NCI-H1930 (cell line): ENCODE data around the gene ARF1.

Experiments
- DNase-seq, 2 experiments: peaks; one replicate each; lab custom pipeline; 2025; lab: John Stamatoyannopoulos, UW

The ARF1 gene

DNA sequence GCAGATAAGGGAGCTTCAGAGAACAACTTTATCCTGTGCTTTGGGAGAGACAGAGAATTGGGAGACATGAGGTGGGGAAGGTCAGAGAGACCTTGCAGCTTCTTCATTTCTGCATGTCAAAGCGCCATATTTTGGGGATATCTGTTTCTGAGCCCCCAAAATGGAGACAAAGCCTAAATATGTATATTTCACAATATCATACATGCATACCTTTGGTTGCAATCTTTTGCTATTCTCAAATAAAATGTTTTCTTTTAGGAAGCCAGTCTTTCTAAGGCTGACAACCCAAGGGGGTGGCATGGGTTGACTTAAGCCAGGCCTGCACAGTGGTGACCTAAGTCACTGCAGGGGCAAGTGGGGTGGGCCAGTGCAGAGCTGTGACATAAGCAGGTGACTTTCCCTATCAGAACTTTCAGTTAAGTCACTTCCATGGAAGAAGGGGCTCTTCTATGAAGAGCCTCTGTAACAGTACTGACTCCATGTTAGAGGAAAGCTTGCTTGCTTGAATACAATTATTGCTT, 40.5 kb downstream of the ARF1 start:
- no peak for DNase-seq

DNA sequence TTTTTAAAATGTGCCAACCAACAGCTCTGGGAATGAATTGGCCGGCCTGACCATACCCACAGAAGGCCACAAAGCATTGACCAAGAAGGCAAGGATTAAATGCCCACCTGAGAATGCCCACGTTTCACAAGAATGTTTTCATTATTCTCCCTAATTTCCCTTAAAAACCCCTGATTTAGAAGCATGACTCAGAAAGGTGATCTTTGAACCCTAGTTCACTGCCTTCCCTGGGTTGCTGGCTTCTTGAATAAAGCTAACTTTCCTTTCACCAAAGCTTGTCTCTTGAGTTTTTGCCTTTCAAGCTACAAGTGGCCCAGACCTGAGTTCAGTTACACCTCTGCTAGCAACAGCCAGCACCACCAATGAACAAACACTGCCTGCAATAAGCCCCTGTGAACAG, 41.0 kb downstream of the ARF1 start:
- DNase-seq, result no peak

DNA sequence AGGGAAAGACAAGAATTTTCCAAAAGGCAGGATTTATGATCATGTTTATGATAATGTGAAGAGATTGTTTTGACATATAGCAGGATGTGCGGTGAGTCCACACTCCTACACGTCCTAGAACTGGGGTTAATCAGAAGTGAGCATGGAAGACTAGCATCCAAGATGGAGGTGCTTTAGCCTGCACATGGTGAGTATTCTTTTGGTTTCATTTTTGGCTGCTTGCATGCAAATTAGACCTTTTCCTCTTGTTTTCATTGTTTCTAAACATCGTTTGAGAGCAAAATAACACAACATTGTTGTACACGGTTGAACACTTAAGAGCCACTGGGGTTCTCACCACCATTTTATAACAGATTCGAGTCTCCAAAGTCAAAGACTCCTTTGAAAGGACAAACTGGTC, 42.7 kb downstream of the ARF1 start:
- DNase-seq, result no peak

DNA sequence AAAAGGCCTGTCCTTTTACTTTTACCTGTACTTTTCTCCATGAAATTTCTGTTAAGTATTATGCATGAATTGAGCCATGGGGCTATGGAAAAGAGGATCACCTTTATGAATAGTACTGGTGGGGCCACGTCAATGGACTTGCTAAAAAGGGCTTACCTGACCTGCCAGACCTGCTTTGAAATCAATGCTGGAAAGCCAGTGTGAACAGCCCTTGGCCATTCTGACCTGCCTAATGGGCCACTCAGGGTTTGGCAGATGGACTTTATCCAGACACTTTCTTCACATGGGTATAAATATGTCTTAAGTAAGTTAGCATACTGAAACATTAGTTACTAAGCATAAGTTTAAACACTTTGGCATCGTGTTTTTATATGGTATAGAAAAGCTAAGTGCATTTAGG, 49.3 kb downstream of the ARF1 start:
- DNase-seq, result no peak

DNA sequence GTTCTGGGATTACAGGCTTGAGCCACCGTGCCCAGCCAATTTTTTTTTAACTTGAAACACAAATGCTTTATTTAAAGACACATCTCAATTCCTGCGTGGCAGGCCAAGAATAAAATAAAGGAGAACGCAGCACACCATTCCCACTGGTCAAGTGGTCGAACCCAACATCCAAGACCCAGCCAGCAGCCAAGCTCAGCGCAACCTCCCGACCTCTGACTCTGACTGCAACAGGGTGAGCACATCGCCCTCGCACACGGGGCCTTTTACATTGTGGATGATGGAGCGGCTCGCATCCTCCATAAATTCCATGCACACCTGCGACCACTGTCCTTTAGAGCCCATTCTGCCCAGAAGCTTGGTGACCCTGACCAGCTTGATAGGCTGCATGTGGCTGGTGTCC, 52.1 kb downstream of the ARF1 start:
- DNase-seq, result no peak

DNA sequence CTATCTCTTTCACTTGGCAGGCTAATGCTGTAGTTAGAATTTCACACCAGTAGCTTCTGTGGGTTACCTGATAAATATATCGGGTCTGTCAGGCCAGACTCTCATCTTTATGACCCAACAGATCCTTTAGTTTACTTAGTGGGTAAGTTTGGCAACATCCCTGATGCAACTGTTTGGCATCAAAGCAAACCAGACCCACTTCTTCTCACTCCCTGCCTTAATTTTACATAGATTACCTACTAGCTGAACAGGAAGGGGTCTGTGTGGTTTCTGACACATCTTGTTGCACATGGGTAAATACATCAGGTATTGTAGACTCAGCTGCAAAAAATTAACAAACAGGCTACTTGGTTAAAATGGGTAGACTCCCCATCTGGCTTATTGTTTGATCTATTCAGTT, 54.4 kb downstream of the ARF1 start:
- DNase-seq, result no peak

DNA sequence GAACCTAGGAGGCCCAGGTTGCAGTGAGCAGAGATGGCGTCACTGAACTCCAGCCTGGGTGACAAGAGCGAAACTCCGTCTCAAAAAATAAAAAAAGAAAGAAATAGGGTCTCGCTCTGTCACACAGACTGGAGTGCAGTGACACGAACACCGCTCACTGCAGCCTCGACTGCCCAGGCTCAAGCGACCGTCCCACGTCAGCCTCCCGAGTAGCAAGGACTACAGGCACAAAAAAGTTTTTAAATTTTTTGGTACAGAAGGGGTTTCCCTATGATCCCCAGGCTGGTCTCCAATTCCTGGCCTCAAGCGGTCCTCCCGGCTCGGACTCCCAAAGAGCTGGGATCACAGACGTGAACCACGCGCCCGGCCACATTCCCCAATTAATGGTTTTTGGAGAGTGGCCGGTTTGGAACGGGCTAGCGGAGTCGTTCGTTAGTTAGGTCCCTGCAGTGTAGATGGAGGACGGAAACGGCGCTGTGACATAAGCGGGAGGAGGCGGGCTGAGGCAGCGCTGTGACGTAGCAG, 57.0 kb downstream of the ARF1 start:
- no peak for DNase-seq

DNA sequence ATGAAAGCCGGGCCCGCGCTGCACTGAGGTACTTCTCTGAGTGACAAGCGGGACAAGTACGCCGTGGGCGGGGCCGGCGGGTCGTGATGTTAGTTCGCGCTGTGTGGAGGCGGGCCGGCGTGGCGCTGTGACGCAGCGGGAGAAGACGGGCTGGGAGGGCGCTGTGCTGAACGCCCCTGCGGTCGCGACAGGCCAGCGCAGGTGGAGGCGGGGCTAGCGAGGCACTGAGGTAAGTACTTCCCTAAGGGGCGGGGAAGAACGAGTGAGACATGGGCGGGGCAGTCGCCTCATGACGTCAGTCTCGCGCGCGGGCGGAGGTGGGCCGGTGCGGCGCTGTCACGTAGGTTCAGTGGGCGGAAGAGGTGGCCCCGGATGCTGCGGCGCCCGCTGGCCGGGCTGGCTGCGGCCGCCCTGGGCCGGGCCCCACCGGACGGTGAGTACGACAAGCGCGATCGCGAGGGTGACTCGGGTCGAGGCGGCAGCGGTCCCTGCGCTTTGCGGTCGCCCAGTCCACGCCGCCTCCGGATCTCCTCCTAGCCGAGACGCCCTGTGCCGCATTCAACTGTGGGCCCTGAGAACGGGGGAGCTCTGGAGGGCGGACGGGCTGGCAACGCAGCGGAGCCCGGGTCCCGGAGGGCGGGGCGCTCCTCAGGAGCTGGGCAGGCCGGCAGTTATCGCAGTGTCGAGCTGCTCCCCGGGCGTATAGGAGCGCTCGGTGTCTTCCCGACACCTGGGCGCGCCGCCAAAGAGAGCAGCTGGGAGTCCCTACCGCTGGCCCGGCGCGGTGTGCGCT, 57.6 kb downstream of the ARF1 start, which contains the start of gene GUK1:
TSS of gene GUK1 (plus strand) at position 349 of the 793 bp plus-strand sequence. CDS start at position 373, 24 bp downstream.
- peak; percentile 98 to 99 for DNase-seq

DNA sequence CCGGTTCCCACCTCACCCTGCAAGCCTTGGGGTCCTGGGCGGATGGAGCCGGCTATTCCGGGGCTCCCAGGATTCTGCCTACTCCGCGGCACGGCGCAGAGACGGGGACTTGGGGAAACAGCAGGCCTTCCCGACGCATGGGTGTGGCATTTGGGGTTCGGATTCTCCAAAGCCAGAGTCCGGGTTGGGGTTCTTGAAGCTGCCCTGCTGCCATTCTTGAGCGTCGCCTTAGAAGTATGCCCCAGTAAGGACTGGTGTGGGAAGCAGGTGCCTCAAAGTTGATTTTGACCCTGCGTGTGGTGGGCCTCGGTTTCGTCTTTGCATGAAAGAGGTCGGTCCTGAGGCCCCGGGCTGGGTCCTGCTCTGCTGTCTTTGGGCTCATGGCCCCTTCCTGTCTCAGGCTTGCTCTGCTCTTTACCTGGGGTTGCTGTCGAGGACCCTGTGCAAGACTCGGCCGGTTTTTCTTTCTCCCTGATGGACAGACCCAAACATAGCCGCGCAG, 58.3 kb downstream of the ARF1 start:
- DNase-seq, result no peak

DNA sequence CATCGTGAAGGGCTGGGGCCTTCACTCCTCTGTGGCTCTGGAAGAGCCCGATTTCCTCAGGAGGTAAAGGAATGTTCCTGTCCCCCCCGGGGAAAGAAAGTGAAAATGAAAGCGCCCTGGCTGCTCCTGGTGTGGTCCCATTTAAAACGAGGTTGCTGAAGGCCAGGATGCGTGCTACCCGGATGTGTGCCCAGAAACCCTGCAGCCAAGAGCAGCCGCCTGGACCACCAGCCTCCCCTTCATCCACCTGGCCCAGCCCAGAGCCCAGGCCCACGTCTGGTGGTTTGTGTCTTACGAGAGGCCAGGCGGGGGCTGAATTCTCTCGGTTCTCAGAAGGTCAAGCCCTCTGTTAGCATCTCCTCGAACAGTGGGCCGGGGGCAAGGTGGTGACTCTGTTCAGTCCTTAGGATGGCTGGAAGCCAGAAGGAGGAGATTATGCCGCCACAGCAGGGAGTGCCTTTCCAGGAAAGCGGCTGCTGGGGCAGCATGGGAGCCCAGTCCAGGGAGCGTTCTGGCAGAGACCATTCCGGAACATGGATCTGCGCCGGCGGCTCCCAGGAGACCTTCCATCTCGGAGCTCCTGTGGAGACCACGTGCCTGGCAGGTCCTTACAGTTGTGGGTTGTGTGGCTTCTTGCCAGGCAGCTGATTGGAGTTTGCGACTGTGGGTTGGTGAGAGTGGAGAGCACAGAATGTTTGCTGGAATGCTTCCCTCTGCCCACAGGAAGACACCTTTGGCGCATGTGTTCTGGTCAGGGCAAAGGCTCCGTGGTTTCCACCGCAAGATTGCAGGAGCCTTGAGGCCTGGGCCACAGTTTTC, 58.9 kb downstream of the ARF1 start:
- no peak for DNase-seq

DNA sequence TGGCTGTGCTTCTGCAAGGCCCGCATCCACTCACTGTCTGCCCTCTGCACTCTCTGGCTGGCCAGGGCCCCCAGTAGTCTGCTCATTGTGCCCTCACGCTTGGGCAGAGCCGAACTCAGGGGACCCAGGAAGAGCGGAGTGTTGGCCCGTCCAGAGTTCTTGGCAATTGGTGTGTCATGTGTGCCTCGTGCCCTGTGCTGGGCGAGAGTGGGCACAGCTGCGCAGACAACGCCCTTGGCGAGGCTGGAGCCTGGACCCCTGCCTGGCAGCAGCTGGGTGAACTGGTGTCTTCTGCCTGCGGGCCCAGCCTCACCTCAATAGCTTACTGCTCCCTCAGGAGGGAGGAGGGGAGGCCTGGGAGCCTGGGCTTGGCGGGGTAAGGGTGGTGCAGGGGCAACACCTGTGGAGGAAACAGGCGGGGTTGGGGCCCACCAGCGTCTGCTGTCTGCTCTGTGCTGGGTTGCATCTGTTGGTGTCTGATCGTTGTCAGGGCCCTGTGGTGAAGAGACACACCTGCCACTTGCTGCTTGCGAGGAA, 59.7 kb downstream of the ARF1 start:
- DNase-seq, result no peak

DNA sequence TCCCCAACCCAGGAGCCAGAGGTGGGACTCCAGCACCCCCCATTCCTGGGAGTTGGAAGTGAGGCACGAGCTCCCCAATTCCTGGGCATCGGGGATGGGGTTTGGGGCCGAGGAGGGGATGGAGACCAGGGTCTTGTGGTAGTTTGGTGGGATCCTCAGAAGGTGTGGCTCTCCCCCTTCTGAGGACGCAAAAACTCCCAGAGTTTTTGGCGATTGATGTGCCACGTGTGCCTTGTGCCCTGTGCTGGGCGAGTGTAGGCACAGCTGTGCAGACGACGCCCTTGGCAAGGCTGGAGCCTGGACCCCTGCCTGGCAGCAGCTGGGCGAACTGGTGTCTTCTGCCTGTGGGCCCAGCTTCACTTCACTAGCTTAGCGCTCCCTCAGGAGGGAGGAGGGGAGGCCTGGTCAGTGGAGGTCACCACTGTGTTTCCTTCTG, 60.2 kb downstream of the ARF1 start:
- DNase-seq, result no peak

DNA sequence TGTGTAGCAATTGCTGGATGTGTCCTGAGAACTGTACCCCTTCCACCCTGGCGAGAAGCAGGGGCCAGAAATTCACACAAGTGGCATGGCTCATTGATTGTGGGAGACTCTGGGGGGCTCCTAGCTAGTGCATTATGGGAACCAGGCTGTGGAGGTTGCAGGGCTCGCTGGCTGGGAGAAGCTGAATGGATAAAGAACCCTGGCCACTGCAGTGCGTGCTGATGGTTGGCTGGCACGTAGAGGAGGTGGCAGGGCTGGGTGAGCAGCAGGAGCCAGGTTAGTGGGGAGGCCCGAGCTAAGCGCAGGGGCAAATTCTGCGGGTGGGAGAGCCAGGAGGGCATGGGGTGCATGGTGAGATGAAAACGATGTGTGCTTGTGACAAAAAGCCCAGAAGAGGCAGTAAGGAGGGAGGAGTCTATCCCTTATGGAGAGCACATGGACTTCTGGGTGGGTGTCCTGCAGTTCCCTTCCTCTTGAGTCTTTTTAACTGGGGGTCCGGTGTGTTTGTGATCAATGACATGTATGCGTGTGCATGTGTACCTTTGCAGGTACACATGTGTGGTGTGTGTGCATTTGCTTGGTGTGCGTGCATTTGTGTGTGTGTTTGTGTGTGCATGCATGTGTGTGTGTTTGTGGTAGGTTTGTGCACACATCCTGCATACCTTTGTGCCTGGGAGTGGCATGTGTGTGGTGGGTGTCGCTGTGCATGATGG, 61.1 kb downstream of the ARF1 start:
- no peak for DNase-seq

DNA sequence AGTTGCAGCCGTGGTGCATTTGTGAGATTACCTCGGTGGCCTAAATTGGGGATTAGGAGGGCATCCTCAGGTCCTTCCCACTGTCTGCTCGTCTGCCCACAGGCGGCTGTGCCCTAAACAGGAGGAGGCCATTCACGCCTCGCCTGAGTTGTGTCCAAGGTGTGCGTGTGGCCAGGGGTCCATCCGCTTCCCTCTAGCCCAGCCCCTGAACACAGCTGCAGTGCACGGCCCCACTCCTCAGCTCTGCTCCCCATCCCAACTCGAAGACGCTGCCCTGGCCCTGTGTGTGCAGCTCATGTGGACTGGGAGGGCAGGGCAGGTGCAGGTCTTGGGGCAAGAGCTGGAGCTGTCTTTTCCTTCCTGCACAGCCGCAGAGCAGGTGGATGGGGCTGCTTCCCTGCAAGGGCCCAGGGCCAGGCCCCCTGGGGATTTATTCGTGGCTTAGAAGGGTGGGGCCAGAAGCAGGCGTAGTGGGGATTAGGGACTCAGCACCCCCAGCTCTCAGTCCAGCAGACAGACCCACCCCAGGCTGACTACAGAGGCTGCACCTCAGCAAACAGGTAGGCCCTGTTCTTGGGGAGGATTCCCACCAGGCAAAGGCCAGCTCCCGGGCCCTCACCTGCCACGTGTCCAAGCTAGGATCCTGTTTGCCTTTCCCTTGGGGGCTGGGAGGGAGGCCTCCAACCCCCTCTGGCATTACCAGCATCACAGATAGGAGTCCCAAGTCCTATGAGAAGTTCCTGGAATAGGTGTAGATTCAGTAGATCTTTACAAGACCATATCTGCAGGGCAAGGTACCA, 61.9 kb downstream of the ARF1 start:
- no peak for DNase-seq

DNA sequence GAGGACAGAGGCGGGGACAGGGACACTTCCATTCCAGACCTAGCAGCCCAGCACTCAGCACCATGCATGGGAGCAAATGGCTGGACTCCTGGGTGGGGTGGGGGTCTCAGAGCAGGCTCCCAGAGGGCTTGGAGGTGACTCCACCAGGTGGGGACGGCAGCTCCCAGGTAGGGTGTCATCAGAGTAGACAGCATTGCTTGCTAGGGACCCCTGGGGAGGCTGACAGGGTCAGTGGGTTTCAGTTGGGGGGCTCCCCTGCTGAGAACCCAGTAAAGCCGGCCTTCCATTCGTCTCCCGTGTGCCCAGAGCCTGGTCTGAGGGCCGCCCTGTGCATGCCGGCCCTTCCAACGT, 62.5 kb downstream of the ARF1 start:
- DNase-seq, result no peak

DNA sequence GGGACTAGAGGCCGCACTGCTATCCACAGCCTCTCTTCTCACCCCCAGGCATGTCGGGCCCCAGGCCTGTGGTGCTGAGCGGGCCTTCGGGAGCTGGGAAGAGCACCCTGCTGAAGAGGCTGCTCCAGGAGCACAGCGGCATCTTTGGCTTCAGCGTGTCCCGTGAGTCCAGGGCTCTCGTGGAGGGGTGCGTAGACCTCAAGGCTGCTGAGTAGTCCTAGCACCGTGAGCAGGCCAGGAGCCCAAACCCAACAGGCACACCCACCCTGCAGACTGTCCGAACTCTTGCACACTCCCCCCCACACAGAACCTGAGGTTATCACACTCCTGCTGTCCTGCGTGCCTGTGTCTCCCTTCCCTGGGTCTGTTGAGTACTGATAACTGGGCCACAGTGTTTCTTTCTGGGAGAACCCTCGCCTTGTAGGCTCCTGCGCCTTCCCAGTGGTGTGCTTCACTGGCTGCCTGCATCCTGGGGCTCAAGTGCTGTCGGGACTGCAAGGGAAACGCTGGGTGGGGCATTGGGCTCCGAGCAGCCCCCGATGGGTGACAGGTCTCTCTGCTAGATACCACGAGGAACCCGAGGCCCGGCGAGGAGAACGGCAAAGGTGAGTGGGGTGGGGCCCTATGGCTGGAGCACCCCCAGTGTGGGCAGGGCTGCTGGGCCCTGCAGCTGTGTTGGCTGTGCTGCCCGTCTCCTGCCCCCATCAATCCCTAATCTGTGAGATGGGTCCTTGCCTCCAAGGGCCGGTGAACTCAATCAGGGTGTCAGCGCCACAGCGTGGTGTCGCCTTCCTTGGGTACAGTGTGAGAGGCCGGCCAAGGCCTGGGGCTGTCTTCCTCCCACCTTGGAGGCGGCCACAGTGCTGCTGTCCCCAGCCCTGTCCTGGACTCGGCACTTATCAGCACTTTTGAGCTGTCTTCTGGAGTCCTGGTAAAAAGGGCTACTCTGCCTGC, 63.2 kb downstream of the ARF1 start:
- DNase-seq, result no peak

DNA sequence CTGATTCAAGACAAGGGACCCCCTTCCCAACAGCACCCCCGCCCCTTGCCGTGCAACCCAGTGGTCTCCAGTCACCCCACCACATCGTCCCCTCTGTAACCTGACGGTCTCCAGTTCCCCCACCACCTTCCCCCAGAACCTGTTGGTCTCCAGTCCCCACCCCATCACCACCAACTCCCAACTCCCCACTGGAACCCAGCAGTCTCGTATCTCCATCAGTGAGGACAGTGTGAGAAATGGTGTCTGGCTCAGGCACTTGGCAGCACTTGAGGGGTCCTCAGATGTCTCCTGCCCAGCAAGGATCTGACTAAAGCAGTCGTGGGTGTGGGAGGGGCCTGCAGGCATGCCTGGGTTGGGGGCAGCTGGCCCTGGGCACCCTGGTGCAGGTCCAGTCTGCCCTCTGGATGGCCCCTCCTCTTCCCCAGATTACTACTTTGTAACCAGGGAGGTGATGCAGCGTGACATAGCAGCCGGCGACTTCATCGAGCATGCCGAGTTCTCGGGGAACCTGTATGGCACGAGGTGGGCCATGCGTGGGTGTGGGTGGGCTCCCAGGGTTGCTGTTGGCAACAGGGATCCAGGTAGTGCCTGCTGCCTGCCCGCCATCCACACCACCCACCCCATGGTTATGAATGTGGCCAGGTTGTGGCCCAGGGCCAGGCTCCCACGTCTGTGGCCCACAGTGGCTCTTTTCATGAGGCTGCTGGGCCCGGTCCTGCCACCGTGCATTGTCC, 64.1 kb downstream of the ARF1 start:
- DNase-seq, result no peak

DNA sequence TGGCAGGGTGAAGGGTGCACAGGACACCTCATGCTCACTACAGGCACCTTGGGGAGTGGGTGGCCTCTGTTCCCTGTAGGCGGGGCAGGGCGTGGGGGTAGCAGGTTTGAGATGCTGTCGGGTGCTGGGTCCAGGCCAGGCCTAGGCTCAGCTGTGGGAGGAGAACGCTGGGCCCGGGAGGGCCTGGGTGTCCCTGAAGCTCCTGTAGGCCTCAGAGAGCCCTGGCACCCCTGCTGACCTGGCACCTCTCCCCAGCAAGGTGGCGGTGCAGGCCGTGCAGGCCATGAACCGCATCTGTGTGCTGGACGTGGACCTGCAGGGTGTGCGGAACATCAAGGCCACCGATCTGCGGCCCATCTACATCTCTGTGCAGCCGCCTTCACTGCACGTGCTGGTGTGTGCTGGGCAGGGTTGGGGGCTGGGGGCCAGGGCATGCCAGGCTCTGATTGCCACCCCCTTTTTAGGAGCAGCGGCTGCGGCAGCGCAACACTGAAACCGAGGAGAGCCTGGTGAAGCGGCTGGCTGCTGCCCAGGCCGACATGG, 64.7 kb downstream of the ARF1 start:
- DNase-seq, result no peak

DNA sequence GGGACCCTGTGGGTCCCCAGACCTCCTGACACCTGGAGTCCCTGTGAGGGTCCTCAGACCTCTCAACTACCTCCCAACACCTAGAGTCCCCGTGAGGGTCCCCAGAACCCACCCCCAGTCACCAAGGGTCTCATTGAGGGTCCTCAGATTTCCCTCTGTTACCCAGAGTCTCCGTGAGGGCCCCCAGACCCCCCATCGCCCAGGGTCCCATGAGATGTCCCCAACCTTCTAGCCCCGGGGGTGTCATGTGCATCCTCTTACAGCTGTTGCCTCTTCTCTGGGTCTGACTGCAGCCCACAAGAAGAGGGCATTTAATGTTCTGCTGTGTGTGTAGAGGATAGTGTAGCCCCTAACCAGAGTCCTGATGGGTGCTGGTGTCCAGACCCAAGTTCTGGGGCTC, 65.3 kb downstream of the ARF1 start:
- DNase-seq, result no peak
